Muscle of arm (tissue), 12 donors: ENCODE results near the gene VPS13D. TPM values are rescaled to one million over a fixed set of nuclear protein-coding genes. Genes with fewer than 3 reads are reported as not detected.
"Not testable (repeated sequence)": the region's sequence is repeated elsewhere in the genome, so short reads cannot be mapped to it uniquely, and the experiment has no call there.

Experiments used
- DNase-seq: peaks from one replicate; pipeline ENCODE4 v3.0.0-alpha.2; 2013
- polyA plus RNA-seq, 12 donors: library from polyadenylated mRNA; unstranded; fragments of 120-200 nt; gene quantifications; one replicate each; pipeline ENCODE4 v1.2.1, GENCODE V29; 2013; ENCODE audit not compliant: insufficient read length in 12 of 12

VPS13D gene
- polyA plus RNA-seq, 12 donors: 13.2 to 32.7 (median 18.8) TPM; not detected in 1

DNA sequence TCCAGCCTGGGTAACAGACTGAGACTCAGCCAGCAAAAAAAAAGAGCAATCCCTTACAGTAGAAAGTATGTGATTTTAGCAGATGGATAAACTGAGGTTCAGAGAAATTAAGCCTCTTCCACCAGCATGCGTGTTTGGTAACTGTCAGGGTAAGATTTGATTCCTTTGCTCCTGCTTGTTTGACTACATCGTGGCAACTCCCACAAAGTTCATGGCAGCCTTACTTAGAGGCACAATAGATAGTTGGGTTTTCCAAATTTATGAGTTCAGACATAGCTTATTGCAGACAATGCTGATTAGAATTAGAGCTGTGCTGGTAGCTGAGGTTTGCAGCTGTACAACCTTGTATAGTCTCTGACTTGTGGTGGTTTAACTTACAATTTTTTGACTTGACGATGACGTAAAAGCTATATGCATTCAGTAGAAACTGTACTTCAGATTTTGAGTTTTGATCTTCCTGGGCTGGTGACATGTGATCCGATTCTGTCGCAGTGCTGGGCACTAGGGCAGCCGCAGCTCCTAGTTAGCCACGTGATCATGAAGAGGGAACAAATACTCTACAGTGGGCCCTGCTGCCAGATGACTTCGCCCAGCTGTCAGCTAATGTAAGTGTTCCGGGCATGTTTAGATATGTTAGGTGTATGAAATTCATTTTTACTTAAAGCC lies 220.4 kb downstream of the VPS13D start:
- no peak for DNase-seq

DNA sequence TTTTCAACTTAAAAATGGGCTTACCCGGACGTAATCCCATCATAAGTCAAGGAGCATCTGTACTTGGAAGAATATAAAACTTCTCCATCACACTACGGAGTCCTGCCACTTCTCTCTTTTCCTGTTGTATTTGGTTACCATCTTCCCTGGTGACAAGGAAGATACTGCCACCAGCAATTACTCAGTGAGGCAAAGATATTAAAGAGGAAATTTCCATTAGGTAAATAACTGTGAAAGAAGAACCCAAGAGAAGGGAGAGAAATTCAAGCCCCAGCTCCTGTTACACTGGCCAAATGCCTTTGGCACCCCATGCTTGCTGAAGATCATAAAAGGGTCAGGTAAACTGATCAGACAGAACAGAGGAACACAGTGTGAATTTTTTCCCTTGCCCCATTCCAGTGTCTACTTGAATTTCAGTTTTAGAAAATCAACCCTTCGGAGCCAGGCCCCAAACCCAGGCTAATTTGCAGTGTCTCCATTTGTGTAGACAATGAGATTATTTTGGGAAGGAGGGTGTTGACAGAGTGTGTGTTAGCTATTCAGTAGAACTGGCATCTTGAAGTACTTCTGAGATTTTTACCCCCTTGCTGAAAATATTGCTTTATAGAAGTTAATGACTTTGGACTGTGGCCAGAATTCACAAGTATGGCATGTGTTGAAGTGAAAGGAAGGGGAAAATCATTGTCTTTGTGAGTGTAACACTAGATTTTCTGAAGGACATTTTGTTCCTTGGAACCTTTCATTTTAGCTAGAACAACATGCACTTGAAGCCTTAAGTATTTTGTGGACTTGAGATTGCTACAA lies 221.1 kb downstream of the VPS13D start:
- DNase-seq: no peak

DNA sequence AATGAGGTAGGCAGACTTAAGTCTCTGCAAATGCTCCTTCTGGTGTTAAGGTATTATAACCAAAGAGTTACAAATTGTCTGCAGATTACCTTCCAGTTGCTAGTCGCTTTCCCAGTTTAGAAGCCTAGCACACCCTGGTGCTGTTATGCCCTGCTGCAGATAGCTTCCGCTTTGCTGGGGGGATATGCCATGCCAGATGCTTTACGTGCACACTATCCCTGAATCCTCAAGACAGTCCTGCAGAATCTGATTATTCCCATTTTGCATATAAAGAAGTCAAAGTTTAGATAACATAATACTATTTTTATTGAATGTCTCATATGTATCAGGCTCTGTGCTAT lies 221.7 kb downstream of the VPS13D start:
- no peak for DNase-seq

DNA sequence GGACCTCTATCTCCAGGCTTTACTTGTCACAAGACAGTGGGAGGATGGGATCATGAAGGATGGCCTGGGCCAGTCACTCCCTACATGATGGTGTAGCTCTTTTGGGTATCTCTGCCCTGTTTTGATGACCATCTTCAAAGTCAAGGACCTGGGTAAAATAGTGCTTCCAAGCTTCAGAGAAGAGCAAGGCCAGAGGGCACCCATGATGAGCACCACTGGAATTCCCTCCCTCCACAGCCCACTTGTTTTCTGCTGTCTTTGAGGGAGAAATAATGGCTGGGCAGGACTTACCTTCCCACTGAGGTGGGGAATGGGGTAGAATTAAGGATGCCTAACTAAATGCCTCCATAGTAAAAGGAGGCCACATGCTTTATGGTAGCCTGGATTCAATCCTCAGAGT lies 222.4 kb downstream of the VPS13D start:
- no peak for DNase-seq

DNA sequence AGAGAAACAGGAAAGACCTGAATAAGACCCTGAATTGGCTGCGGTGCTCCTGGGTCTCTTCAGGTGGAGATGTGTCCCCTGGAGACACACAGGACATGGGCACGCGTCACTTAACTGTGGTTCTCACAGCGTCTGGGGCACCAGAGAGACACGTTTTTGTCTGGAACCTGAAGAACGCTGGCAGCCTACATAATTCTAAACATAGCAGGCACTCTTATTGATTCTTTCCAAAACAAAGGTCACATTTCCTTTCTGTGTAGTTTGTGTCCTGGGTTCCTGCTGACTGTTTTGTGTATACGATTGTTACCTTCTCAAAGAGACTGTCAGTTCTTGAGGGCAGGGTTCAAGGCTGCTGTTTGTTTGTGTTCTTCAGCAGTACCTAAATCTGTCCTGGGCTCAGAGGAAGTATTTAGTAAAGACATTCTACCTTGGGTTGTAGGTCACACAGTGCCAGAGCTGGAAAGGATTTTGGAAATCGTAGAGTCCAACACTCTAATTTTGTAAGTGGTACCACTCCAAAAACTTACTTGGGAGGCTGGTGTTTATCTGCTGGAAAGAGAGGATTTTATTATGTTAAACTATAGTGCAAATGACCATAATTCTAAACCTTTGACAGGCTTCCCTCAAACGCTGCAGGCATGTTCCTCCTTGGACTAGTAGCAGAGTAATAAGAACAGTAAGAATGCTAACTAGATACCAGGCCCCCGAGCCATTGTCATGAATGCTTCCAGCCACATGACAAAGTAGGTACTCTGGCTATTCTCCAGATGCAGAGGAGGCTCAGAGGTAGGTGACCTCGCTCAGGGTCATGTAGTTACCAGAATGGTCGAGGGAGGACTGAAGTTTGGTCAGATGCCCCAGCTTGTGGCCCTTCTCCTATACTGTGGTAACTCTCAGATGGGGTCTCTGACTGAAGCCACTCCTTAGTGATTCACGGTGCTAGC lies 223.8 kb downstream of the VPS13D start:
- no peak for DNase-seq

DNA sequence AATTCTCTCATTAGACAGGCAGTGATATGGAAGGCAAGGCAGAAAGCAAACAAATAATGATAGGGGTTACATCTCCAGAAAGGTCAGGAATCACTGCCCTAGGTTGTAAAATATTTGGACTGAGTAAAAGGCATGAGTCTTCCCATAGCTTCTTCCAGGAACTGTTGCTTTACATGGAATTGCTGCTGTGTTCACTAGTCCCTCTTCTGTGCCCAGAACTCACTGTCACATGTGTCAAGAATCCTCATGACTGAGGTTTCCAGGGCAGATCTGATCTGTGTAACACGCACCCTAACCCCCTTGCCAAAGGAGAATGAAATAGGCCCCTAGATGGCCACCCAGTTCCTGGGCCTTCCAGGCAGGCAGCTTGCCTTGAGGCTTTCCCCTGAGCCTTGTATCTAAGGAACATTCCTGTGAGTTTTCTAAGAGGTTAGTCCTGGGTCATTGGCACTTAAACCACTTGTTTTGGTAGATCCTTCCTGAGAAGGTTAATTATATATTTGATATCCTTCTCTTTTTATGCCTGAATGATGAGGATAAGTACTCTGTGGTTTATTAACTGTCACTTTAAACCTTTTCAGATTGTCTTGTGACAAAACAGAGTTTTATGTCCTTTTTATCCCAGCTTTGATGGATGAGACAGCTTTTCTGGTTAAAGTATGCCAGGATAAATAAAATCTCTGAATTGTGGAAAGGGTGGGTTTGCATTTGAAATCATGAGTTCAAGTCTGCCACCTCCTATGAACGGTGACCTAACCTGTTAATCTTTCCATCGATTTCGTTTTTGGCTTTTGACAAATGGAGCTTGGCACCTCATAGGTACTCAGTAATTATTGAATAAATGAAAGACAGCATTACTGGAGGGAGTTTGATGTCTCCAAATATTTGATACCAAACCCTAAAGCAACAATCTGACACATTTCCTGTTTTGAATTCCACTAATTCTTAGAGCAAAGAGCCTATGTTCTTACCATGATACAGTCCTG lies 224.9 kb downstream of the VPS13D start:
- no peak for DNase-seq

DNA sequence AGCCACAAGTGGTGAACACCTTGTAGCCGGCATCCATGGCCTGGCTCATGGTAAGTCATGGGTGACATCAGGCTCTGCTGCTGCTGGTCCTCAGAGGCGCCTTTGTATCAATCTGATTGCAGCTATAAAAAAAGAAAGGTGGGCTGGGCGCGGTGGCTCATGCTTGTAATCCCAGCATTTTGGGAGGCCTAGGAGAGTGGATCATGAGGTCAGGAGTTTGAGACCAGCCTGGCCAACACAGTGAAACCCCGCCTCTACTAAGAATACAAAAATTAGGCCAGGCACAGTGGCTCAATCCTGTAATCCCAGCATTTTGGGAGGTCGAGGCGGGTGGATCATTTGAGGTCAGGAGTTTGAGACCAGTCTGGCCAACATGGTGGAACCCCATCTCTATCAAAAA lies 226.3 kb downstream of the VPS13D start:
- not testable (repeated sequence) for DNase-seq

DNA sequence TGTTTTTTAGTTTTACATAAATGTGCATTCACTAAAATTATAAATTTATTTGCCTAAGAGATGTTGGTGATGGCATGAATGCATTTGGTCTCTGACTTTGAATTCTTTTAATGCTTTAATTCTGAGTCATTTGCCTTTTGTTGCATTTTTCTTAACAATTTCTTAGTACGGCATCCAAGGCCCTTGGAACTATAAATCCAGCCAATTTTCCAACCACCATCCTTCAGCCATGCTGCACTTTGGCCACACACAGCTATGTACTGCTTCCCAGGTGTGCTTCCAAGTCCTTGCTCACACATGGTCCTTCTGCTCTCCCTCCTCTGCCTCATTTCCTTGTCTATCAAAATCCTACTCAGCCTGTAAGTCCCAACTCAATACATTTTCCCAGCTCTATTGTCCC lies 227.1 kb downstream of the VPS13D start:
- no peak for DNase-seq

DNA sequence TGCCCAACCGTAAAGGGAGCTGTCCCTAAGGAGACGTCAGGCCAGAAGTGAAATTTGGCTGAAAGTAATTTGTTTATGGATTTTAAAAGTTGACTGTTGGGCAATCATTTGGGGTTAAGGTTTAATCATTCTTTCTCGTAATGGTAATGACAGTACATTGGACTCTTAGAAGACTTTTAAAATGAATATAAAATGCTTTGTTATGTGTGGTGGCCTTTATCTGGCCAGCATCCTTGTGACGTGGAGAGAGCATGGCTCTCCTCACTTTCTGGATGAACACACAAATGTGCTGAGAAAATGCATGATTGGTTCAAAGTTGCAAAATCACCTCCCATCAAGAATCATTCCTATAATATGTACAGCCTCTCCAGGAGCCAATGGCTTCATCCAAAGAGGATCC lies 227.9 kb downstream of the VPS13D start:
- DNase-seq: no peak

DNA sequence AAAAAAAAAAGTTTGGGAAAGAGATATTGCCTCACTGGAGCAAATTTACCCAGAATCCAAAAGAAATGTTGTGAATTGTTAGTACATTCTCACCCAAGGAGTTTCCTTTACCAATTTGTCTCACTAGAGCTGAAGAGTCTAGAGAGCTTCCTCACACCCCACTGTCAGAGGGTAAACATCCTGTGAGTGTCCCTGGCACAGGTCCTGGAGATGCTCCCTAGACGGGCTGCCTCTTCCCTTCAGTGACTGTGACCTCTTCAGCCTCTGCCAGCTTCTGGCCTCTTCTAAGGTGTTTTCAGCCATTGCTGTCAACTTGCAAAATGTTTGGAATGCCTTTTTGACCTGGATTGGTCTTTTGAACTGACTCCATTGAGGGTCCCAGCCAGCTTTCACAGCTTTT lies 228.7 kb downstream of the VPS13D start:
- no peak for DNase-seq

DNA sequence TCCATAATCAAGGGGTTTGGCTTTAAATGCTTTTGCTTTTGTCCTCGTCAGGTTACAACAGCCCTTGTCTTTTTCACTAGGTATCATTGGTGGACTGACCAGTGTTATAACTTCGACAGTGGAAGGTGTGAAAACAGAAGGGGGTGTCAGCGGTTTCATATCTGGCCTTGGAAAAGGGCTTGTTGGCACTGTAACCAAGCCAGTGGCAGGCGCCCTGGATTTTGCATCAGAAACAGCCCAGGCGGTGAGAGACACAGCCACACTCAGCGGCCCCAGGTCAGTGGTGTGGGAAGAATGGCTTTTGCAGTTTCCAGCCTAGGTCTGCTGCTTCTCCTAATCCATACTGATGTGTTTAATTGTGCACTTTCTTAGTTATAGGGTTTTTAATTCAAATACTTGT lies 230.3 kb downstream of the VPS13D start:
- DNase-seq: no peak

DNA sequence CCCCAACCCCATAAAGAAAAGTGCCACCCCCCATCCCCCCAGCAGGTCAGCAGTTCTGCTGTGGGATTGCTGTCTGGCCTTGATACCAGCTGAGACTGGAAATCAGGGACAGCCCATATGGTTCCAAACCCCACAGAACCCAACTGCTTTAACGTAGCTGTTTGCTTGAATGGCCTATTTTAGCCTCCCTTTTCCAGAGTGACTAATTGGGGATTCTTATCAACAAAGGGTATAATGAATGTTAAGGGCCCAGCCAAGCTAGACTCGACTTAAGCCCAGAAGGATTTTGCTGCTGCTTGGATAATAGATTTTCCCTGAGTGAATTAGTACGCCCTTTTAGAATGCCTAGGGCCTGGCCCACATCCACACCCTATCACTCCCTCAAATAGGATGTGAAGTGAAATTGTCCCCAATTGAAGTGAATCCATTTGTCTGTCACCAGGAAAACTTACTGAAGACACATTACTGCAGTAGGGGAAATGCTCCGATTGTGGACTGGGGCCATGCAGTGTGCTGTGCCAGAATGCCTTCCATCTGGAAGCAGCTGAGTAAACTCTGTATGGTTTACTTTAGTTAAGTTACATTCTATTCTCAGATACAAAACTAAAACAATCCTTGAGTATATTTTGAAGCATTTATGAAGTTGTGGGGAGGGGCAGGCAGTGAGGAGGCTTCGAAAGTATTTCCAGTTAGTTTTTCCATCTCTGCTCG lies 231.2 kb downstream of the VPS13D start:
- peak; percentile 85 for DNase-seq

DNA sequence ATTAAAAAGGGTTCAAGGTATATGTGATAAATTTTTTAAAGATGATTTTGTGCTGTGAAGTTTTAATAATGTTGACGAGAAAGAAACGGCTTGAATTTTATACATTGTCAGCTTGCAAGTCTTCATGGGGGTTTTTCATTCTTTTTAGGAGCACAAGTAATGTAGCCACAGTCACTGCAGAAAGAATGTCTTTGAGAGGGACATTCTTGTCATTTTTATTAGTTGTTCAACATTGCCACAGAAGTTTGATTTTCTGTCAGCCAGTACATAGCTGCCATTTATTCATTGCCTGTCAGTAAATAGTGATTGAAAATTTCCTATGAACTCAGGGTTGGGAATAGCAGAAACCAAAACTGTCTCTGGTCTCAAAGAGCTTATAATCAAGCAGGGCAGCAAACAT lies 231.9 kb downstream of the VPS13D start:
- no peak for DNase-seq

DNA sequence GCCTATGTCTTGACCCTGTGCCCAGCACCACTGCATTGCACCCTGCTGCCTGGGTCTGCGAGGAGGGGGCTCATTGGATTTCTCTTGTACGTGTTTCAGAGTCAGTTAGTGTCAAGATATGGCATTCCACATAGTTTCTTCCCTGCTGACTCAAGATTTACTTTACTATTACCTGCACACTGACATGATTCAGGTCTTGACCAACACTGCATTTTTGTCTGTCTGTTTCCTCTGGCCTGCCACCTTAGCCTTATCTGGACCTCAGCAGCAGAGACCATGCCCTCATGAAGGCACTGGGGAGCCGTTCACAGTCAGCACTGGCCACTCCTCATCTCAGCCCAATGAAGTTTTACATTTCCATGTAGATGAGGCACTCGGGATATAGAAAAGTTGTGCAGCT lies 232.8 kb downstream of the VPS13D start:
- no peak for DNase-seq

DNA sequence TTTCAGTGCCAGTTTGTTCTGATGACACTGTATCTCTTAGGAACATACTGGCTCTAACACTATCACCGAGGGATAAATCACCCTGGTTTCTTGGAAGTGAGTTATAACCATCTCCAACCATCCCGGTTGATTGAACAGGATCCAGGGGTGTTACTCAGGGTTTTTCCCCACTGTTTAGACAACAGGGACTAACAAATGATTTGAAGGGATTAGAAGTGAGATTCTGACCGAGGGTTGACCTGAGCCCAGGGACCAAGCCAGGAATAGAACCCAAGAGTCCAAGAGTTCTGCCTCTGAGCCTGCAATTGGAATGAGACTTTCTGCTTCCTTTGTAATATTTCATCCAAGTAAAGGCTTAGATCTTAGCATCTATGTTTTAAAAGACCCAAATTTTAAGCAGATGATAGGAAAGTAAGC lies 234.2 kb downstream of the VPS13D start:
- peak; percentile 90 for DNase-seq

DNA sequence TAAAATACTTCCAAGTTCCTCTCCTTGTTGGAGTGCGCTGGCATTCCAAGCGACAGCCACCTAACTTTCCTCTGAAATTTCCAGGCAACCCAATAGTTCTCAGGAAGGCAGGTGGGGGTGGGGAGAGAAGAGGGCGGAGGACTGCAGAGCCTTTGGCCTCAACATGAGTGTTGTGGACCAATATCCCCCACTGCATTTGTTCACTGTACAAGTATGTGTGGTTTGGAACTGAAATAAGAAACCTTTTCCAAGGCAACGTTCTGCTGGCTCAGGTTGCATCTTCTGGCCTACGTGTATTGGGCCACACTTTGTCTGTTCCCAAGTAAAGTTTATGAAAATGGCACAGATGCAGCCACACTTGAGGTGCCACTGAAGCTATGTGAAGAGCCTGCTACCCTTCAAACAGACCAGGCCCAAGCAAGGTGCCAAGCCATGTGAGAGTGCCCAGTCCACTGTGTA lies 234.8 kb downstream of the VPS13D start:
- peak; percentile 88 for DNase-seq

DNA sequence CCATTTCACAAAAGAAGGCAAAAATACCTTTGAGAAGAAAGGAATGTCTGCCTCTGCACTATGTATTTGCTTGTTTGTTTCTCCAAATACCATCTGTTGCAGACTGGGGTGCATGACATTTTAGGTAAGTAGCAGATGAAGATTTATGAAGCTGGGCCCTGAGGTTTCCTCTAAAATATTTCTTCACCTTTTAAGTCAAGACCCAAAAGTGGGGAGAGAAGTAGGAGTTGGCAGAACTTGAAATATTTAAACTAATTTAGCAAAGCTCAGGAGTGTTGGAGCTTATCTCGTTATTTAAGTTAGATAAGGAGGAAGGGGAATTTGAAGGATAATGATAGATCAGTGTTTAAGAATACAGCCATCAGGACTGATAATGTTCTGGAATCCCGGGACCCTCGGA lies 235.3 kb downstream of the VPS13D start:
- no peak for DNase-seq

DNA sequence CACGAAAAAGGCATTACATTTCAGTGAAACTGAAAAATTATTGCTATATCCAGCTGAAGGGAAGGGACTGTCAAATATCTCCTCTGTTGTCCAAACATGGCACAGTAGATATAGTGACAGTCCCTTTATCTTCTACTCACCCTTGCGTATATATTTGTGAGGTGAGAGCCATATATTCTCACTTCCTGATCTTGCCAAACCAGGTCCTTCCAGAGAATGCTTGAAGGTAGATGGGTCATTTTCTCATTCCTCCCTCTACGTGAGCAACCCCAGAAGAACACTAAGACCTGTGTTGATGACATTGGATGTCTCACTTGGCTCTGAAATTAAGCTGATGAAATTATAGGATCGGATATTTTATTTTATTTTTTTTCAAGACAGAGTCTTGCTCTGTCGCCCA lies 237.0 kb downstream of the VPS13D start:
- no peak for DNase-seq

DNA sequence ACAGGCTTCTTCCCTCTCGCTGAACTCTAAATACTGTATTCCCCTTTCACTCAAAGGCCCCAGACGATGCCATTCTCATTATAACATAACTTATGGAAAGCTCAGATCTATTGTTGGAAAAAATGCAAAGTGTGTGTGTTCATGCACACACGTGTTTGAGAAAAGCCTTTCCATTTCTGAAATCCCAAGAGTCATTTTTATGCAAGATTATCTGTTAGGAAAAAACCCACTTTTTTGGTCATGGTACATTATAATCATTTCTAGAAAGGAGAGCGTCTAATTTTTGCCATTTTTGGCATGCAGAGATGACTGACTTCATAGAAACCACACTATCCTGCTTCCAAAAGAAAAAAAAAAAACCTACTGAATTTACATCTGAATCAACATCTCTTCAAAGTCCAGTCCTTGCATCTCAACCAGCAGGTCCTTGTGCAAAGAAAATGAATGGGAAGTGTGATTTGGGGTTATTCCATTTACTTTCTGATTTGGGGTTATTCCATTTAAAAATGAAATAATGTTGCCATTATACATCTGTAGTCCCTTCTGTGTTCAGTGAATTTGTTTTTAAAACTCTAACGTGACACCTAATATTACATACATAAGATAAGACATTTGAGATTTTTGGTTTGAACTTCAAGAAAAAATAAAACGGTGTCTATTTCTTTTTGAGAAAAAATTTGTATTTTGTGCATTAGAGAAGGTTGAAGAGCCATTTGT lies 237.9 kb downstream of the VPS13D start:
- no peak for DNase-seq

DNA sequence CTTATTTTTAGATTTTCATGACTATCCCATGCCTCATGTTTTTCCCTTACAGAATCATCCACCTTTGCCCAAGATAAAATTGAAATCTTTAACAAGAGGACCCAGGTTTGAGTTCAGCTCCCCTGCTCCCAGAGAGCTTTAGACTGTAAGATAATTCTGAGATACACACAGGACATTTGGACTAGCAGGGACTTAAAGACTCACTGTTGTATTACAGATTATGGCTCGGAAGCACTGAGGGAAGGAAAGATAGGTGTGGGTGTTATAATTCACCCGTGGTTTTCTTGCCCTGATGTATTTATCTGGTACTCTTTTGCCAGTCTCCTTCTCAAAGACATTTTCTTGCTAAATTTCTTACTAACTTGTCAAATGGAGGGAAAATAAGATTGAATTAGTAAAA lies 238.5 kb downstream of the VPS13D start:
- DNase-seq: no peak
